ENCODE measurements around the gene PPP1R3A.
"Not testable (repeated sequence)": the region's sequence is repeated elsewhere in the genome, so short reads cannot be mapped to it uniquely, and the experiment has no call there.

Gene PPP1R3A

GRCh38 chr7:113918946-113919345 is at the start of gene PPP1R3A:
TSS of gene PPP1R3A (minus strand) at chr7:113919009. CDS start at chr7:113918996, 13 bp downstream.
- DNase-seq: no peak

- no peak for DNase-seq
Observed at GRCh38 chr7:113963356-113963755, 44.5 kb upstream of the PPP1R3A start.

- DNase-seq: no peak
Observed at GRCh38 chr7:113959910-113960309, 41.1 kb upstream of the PPP1R3A start.

- no peak for DNase-seq
Observed at GRCh38 chr7:113955157-113955556, 36.3 kb upstream of the PPP1R3A start.

- DNase-seq: no peak
Observed at GRCh38 chr7:113953553-113953952, 34.7 kb upstream of the PPP1R3A start.

- no peak for DNase-seq
Observed at GRCh38 chr7:113945018-113945938, 26.5 kb upstream of the PPP1R3A start.

GRCh38 chr7:113936982-113937381 is 18.2 kb upstream of the PPP1R3A start:
- DNase-seq: no peak

GRCh38 chr7:113936535-113936934 is 17.7 kb upstream of the PPP1R3A start:
- DNase-seq: no peak

- DNase-seq: not testable (repeated sequence)
Observed at GRCh38 chr7:113929389-113929788, 10.6 kb upstream of the PPP1R3A start.

GRCh38 chr7:113928112-113928511 is 9.3 kb upstream of the PPP1R3A start:
- no peak for DNase-seq

GRCh38 chr7:113922049-113922448 is 3.2 kb upstream of the PPP1R3A start:
- DNase-seq: no peak

GRCh38 chr7:113921363-113921762 is 2.6 kb upstream of the PPP1R3A start:
- no peak for DNase-seq

GRCh38 chr7:113917840-113918239 is 969 bp downstream of the PPP1R3A start:
- DNase-seq: no peak

- DNase-seq: no peak
Observed at GRCh38 chr7:113915956-113916355, 2.9 kb downstream of the PPP1R3A start.

- no peak for DNase-seq
Observed at GRCh38 chr7:113912876-113913275, 5.9 kb downstream of the PPP1R3A start.

- no peak for DNase-seq
Observed at GRCh38 chr7:113907617-113908016, 11.2 kb downstream of the PPP1R3A start.

- no peak for DNase-seq
Observed at GRCh38 chr7:113904521-113904920, 14.3 kb downstream of the PPP1R3A start.

- DNase-seq: no peak
Observed at GRCh38 chr7:113892818-113893217, 26.0 kb downstream of the PPP1R3A start.

GRCh38 chr7:113891828-113892227 is 27.0 kb downstream of the PPP1R3A start:
- no peak for DNase-seq

- no peak for DNase-seq
Observed at GRCh38 chr7:113891031-113891350, 27.8 kb downstream of the PPP1R3A start.

GRCh38 chr7:113890331-113891030 is 28.3 kb downstream of the PPP1R3A start:
- DNase-seq: no peak

GRCh38 chr7:113883096-113883495 is 35.7 kb downstream of the PPP1R3A start:
- no peak for DNase-seq

- no peak for DNase-seq
Observed at GRCh38 chr7:113880559-113880958, 38.2 kb downstream of the PPP1R3A start.

GRCh38 chr7:113878394-113878992 is 40.3 kb downstream of the PPP1R3A start:
- DNase-seq: no peak

All from suppressor macrophage treated with lipopolysaccharide for 1 hour (primary cell).